HL-60 (cell line): Measurements from ENCODE around the gene CLDN10.

Experiments
- DNase-seq, 2 experiments: peaks; one replicate each; pipeline ENCODE4 v3.0.0-alpha.2; 2010 to 2020; ENCODE audit warnings: low read depth in 1 of 2, low spot score in 1 of 2
- H3K27ac ChIP-seq: fragments of 250-450 bp; sonication (Bioruptor Pico); replicated peaks from 2 replicates; pipeline ENCODE4 v1.5.1; 2020; ENCODE audit warnings: mild to moderate bottlenecking, moderate library complexity
- H3K27me3 ChIP-seq: fragments of 250-450 bp; sonication (Bioruptor Pico); 2 replicates; pipeline ENCODE4 v1.5.1; 2021; ENCODE audit warnings: mild to moderate bottlenecking, moderate library complexity; ENCODE audit not compliant: insufficient read depth, poor library complexity, severe bottlenecking
- H3K4me3 ChIP-seq: replicated peaks from 2 replicates; pipeline ENCODE4 v1.5.1; 2011; ENCODE audit warnings: mild to moderate bottlenecking, control low read depth, low read length; ENCODE audit not compliant: insufficient read depth
- GABPA ChIP-seq: IDR thresholded peaks from 2 replicates; pipeline ENCODE4 v1.6.1; 2012; ENCODE audit warnings: low read depth
- POLR2AphosphoS5 ChIP-seq: IDR thresholded peaks from 2 replicates; pipeline ENCODE4 v1.6.1; 2012; ENCODE audit warnings: low read depth
- SPI1 ChIP-seq: IDR thresholded peaks from 2 replicates; pipeline ENCODE4 v1.6.1; 2012; ENCODE audit warnings: low read depth, mild to moderate bottlenecking, borderline replicate concordance
- TF ChIP-seq, protein P1 (sequence below): IDR thresholded peaks from one replicate; pipeline ENCODE4 v1.5.1; 2011; ENCODE audit warnings: low read length, control low read depth, inconsistent platforms; ENCODE audit not compliant: insufficient read depth
- TF ChIP-seq, protein P2 (sequence below): IDR thresholded peaks from 2 replicates; pipeline ENCODE4 v1.6.1; 2012; ENCODE audit warnings: low read depth; ENCODE audit not compliant: insufficient replicate concordance

The CLDN10 gene

DNA sequence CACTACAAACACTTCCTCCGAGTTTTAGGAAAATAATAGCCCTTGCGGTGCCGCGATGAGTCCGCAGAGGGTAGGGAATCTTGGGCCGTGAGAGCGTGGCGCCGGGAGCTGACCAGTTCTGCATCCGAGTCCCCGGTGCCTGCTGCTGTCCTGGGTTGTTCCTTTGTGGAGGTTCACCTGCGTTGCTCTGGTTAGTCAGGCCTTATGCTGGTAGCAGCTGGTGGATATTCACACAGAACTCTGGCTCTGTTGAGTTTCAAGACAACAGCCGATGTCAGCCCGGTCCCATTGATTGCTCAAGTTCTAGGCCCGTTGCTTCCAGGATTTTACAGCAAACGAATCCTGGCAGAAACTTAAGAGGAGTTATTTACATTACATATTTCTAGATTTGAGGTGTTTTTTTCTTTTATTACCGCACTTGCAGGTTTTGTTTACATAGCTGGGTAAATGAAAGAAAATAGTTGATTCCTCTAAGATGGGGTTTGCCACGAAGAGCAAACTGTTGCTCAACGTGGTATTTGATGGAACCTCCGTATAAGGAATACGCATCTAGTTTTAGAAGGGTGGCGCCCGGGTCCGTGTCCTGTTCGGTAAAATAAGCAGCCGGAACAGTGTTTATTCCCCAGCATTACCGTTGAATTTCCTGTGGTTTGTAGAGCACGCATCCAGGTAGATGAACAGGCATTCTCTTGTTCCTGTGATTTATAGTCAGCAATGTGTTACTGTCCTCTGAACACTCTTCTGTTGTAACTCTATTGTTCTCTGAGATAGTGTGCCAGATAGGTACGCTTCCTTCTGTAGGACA, 1.3 kb downstream of the CLDN10 start:
- H3K4me3 ChIP-seq: no peak overlapping the region
- no peak for DNase-seq
- peaks cover 14% of the 10 kb centered on the region for H3K27me3 ChIP-seq
- TF ChIP-seq GABPA (no peak), SPI1 (no peak), POLR2AphosphoS5 (no peak)
- TF ChIP-seq, protein P1, sequence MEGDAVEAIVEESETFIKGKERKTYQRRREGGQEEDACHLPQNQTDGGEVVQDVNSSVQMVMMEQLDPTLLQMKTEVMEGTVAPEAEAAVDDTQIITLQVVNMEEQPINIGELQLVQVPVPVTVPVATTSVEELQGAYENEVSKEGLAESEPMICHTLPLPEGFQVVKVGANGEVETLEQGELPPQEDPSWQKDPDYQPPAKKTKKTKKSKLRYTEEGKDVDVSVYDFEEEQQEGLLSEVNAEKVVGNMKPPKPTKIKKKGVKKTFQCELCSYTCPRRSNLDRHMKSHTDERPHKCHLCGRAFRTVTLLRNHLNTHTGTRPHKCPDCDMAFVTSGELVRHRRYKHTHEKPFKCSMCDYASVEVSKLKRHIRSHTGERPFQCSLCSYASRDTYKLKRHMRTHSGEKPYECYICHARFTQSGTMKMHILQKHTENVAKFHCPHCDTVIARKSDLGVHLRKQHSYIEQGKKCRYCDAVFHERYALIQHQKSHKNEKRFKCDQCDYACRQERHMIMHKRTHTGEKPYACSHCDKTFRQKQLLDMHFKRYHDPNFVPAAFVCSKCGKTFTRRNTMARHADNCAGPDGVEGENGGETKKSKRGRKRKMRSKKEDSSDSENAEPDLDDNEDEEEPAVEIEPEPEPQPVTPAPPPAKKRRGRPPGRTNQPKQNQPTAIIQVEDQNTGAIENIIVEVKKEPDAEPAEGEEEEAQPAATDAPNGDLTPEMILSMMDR: no peak
- TF ChIP-seq, protein P2, sequence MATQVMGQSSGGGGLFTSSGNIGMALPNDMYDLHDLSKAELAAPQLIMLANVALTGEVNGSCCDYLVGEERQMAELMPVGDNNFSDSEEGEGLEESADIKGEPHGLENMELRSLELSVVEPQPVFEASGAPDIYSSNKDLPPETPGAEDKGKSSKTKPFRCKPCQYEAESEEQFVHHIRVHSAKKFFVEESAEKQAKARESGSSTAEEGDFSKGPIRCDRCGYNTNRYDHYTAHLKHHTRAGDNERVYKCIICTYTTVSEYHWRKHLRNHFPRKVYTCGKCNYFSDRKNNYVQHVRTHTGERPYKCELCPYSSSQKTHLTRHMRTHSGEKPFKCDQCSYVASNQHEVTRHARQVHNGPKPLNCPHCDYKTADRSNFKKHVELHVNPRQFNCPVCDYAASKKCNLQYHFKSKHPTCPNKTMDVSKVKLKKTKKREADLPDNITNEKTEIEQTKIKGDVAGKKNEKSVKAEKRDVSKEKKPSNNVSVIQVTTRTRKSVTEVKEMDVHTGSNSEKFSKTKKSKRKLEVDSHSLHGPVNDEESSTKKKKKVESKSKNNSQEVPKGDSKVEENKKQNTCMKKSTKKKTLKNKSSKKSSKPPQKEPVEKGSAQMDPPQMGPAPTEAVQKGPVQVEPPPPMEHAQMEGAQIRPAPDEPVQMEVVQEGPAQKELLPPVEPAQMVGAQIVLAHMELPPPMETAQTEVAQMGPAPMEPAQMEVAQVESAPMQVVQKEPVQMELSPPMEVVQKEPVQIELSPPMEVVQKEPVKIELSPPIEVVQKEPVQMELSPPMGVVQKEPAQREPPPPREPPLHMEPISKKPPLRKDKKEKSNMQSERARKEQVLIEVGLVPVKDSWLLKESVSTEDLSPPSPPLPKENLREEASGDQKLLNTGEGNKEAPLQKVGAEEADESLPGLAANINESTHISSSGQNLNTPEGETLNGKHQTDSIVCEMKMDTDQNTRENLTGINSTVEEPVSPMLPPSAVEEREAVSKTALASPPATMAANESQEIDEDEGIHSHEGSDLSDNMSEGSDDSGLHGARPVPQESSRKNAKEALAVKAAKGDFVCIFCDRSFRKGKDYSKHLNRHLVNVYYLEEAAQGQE: no peak
- no peak overlapping the region for H3K27ac ChIP-seq

DNA sequence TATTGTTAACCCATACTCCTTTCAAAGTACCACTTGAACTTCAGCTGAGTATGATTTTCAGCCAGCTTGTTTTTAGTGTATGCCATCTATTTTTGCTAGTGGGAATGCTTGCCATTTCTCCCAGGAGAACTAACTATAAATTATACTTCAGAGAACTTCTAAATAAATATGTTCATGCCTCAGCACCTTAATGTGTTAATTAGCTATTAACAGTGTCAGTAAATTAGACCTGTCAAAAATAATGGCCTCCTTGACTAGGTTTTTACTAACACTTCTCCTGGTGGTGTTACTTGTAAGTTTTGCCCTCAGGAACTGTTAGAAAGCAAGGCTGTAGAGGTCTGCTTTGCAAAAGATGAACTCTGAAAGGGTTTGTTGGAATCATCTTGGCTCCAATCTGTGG, 4.5 kb downstream of the CLDN10 start:
- no peak for DNase-seq
- H3K27me3 ChIP-seq: peaks cover 13% of the 10 kb centered on the region
- no peak overlapping the region for H3K4me3 ChIP-seq
- TF ChIP-seq POLR2AphosphoS5 (no peak), SPI1 (no peak), GABPA (no peak)
- TF ChIP-seq, protein P2: no peak
- TF ChIP-seq, protein P1: no peak
- H3K27ac ChIP-seq: no peak overlapping the region

DNA sequence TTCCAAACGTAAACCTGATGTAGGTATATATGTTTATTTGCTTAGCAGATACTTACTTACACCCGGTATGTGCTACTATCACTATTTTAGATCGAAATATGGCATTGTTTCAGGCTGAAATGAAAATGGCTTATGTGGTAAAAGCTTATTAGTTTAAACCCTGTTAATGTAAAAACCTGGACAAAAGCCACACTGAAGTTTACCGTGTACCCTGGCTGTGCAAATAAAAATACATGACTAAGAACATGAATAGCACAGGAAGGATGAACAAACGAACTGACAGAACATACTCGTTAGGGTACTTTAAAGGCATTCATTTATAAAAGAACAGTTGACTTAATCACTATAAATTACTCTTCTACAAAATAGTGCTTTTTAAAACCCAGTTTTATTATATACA, 6.6 kb downstream of the CLDN10 start:
- H3K4me3 ChIP-seq: no peak overlapping the region
- peaks cover under 1% of the 10 kb centered on the region for H3K27me3 ChIP-seq
- no peak overlapping the region for H3K27ac ChIP-seq
- TF ChIP-seq SPI1 (no peak), POLR2AphosphoS5 (no peak), GABPA (no peak)
- TF ChIP-seq, protein P2: no peak
- TF ChIP-seq, protein P1: no peak
- no peak for DNase-seq
